DOHH2 (cell line): Measurements from ENCODE around the gene CTTNBP2.

Experiments used
- H3F3A ChIP-seq: fragments of 200-600 bp; sonication (generic), shearing (Covaris generic); 2 replicates; pipeline ENCODE4 v1.6.0; 2016; ENCODE audit warnings: antibody characterized with exemption, mild to moderate bottlenecking; ENCODE audit not compliant: control insufficient read depth, insufficient read depth
- H3K27ac ChIP-seq: fragments of 200-600 bp; sonication (generic); 2 replicates; pipeline ENCODE4 v1.5.1; 2014; ENCODE audit warnings: low read depth, mild to moderate bottlenecking, low read length, moderate library complexity
- H3K27me3 ChIP-seq: fragments of 200-600 bp; sonication (generic); 2 replicates; pipeline ENCODE4 v1.6.1; 2014; ENCODE audit warnings: mild to moderate bottlenecking, low read length, mixed read lengths; ENCODE audit not compliant: control insufficient read depth
- H3K36me3 ChIP-seq: fragments of 200-600 bp; sonication (generic); 2 replicates; pipeline ENCODE4 v1.6.1; 2014; ENCODE audit warnings: mild to moderate bottlenecking, low read length, moderate library complexity, mixed read lengths; ENCODE audit not compliant: control insufficient read depth
- H3K4me1 ChIP-seq: fragments of 200-600 bp; sonication (generic); 2 replicates; pipeline ENCODE4 v1.6.1; 2014; ENCODE audit warnings: mild to moderate bottlenecking, low read length, mixed read lengths; ENCODE audit not compliant: control insufficient read depth
- H3K4me2 ChIP-seq: fragments of 200-600 bp; sonication (generic); 2 replicates; pipeline ENCODE4 v1.6.0; 2014; ENCODE audit warnings: mild to moderate bottlenecking, low read length, moderate library complexity
- H3K4me3 ChIP-seq: fragments of 200-600 bp; sonication (generic); 2 replicates; pipeline ENCODE4 v1.5.1; 2014; ENCODE audit warnings: mild to moderate bottlenecking, low read length, mixed read lengths
- H3K79me2 ChIP-seq: fragments of 200-600 bp; sonication (generic); 2 replicates; pipeline ENCODE4 v1.6.1; 2014; ENCODE audit warnings: mild to moderate bottlenecking, low read length, mixed read lengths; ENCODE audit not compliant: control insufficient read depth
- H3K9me2 ChIP-seq: fragments of 200-600 bp; sonication (generic); replicated peaks from 2 replicates; pipeline ENCODE4 v1.6.1; 2014; ENCODE audit warnings: mild to moderate bottlenecking, low read length, mixed read lengths; ENCODE audit not compliant: control insufficient read depth
- H3K9me3 ChIP-seq: fragments of 200-600 bp; sonication (generic); 2 replicates; pipeline ENCODE4 v1.6.1; 2014; ENCODE audit warnings: antibody characterized with exemption, low read length, mixed read lengths; ENCODE audit not compliant: control insufficient read depth, insufficient read depth
- H4K20me1 ChIP-seq: fragments of 200-600 bp; sonication (generic); 2 replicates; pipeline ENCODE4 v1.6.0; 2014; ENCODE audit warnings: low read depth, mild to moderate bottlenecking, antibody characterized with exemption, low read length, moderate library complexity; ENCODE audit not compliant: control insufficient read depth, insufficient read depth
- CTCF ChIP-seq: fragments of 200-600 bp; sonication (generic); IDR thresholded peaks from one replicate; pipeline ENCODE4 v1.5.1; 2014; ENCODE audit warnings: antibody characterized with exemption, mild to moderate bottlenecking, low read depth, low read length; ENCODE audit not compliant: poor library complexity, severe bottlenecking
- EZH2phosphoT487 ChIP-seq: fragments of 200-600 bp; sonication (generic); IDR thresholded peaks from 2 replicates; pipeline ENCODE4 v1.6.1; 2017; ENCODE audit warnings: borderline replicate concordance, mild to moderate bottlenecking, antibody characterized with exemption, low read length, moderate library complexity, mixed read lengths

The CTTNBP2 gene

GRCh38 chr7:117803476-117803875 lies 69.8 kb downstream of the CTTNBP2 start:
- H3K4me2 ChIP-seq: no peak overlapping the region
- no peak overlapping the region for H3K4me3 ChIP-seq
- no peaks in the 10 kb centered on the region for H3K9me2 ChIP-seq
- H3K27me3 ChIP-seq: no peaks in the 10 kb centered on the region
- no peak overlapping the region for H3K27ac ChIP-seq
- H3K36me3 ChIP-seq: no peaks in the 10 kb centered on the region
- H4K20me1 ChIP-seq: no peaks in the 10 kb centered on the region
- no peaks in the 10 kb centered on the region for H3K4me1 ChIP-seq
- no peaks in the 10 kb centered on the region for H3K9me3 ChIP-seq
- no peaks in the 10 kb centered on the region for H3K79me2 ChIP-seq
- H3F3A ChIP-seq: no peaks in the 10 kb centered on the region
- TF ChIP-seq CTCF: no peak
- no peak for TF ChIP-seq EZH2phosphoT487

- Histone ChIP-seq H3K27me3 (no peaks in the 10 kb centered on the region), H3K4me1 (no peaks in the 10 kb centered on the region), H4K20me1 (no peaks in the 10 kb centered on the region), H3K9me2 (no peaks in the 10 kb centered on the region), H3F3A (no peaks in the 10 kb centered on the region), H3K79me2 (no peaks in the 10 kb centered on the region), H3K4me2 (no peak overlapping the region), H3K27ac (no peak overlapping the region), H3K9me3 (no peaks in the 10 kb centered on the region), H3K4me3 (no peak overlapping the region), H3K36me3 (no peaks in the 10 kb centered on the region)
- TF ChIP-seq CTCF (no peak), EZH2phosphoT487 (no peak)
Observed at GRCh38 chr7:117802660-117803059, 70.6 kb downstream of the CTTNBP2 start.

- H3F3A ChIP-seq: no peaks in the 10 kb centered on the region
- no peak overlapping the region for H3K4me2 ChIP-seq
- H3K4me1 ChIP-seq: no peaks in the 10 kb centered on the region
- peaks cover 3% of the 10 kb centered on the region; the same call in 1 of the 2 replicates for H3K27me3 ChIP-seq
- no peak overlapping the region for H3K4me3 ChIP-seq
- no peaks in the 10 kb centered on the region for H3K9me3 ChIP-seq
- H3K79me2 ChIP-seq: no peaks in the 10 kb centered on the region
- TF ChIP-seq EZH2phosphoT487 (no peak), CTCF (no peak)
- no peak overlapping the region for H3K27ac ChIP-seq
- H3K9me2 ChIP-seq: no peaks in the 10 kb centered on the region
- no peaks in the 10 kb centered on the region for H4K20me1 ChIP-seq
- H3K36me3 ChIP-seq: no peaks in the 10 kb centered on the region
Observed at GRCh38 chr7:117800841-117801240, 72.4 kb downstream of the CTTNBP2 start.

DNA sequence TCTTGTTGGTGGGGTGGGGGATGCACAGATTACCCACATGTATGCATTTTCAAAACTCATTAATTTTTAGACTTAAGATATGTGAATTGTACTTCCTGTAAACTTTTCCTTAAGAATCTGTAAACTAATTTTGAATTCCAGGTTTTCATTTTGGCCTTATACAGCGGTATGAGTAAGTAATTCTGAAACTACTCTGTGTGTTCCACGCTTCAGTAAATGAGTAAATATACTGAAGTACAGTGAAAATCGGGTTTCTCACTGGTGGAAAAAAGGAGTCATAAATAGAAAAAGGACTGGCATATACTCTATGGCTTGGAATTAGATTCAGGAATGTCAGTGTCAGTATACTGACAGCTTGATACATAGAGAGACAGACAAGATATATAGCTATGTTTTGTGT lies 72.8 kb downstream of the CTTNBP2 start:
- TF ChIP-seq CTCF (no peak), EZH2phosphoT487 (no peak)
- no peaks in the 10 kb centered on the region for H3K4me1 ChIP-seq
- H3F3A ChIP-seq: no peaks in the 10 kb centered on the region
- H3K4me2 ChIP-seq: no peak overlapping the region
- peaks cover 3% of the 10 kb centered on the region; the same call in 1 of the 2 replicates for H3K27me3 ChIP-seq
- H3K36me3 ChIP-seq: no peaks in the 10 kb centered on the region
- no peak overlapping the region for H3K27ac ChIP-seq
- H3K4me3 ChIP-seq: no peak overlapping the region
- H3K79me2 ChIP-seq: no peaks in the 10 kb centered on the region
- no peaks in the 10 kb centered on the region for H3K9me2 ChIP-seq
- H4K20me1 ChIP-seq: no peaks in the 10 kb centered on the region
- H3K9me3 ChIP-seq: no peaks in the 10 kb centered on the region
